IMR-90 (cell line): Measurements from ENCODE around the gene GNB1L. TPM values are rescaled to one million over a fixed set of nuclear protein-coding genes. Genes with fewer than 3 reads are reported as not detected.

ENCODE experiments used
- ATAC-seq: fragments of 200-7000 bp; cut with Tn5 transposase; 2 replicates; pipeline ENCODE4 v1.9.1; 2020; ENCODE audit warnings: low read depth, mild to moderate bottlenecking, moderate library complexity
- BruUV-seq: library from RNA; stranded (reverse); fragments of 400-500 nt; replicated peaks from 2 replicates; lab custom pipeline; 2021; lab: Mats Ljungman, UMichigan
- CTCF ChIA-PET: fragments of 300-600 bp; formaldehyde crosslinking; extraction: SDS; loops from one replicate; lab custom pipeline; 2021; ENCODE audit warnings: antibody characterized with exemption; lab: Yijun Ruan, JAX
- POLR2A ChIA-PET: fragments of 300-600 bp; sonication (Branson Sonifier 250); formaldehyde crosslinking; loops from one replicate; lab custom pipeline; 2022; ENCODE audit warnings: antibody characterized with exemption; ENCODE audit not compliant: unreplicated experiment; lab: Charles Lee
- DNase-seq: peaks from one replicate; pipeline ENCODE4 v3.0.0; 2013
- H2AFZ ChIP-seq: replicated peaks from 2 replicates; pipeline ENCODE3; 2013; ENCODE audit warnings: low read length, mild to moderate bottlenecking; ENCODE audit not compliant: poor library complexity
- H2AK5ac ChIP-seq: 2 replicates; pipeline ENCODE4 v1.6.1; 2013; ENCODE audit warnings: low read depth, low read length, inconsistent platforms
- H2AK9ac ChIP-seq: replicated peaks from 2 replicates; pipeline ENCODE3; 2013; ENCODE audit warnings: mild to moderate bottlenecking, low read depth, low read length, moderate library complexity; ENCODE audit not compliant: poor library complexity
- H2BK120ac ChIP-seq: 2 replicates; pipeline ENCODE4 v1.6.1; 2013; ENCODE audit warnings: low read depth, low read length, inconsistent platforms
- H2BK15ac ChIP-seq: 3 replicates; pipeline ENCODE4 v1.6.1; 2013; ENCODE audit warnings: low read depth, low read length, inconsistent platforms
- H2BK20ac ChIP-seq: 2 replicates; pipeline ENCODE4 v1.6.1; 2013; ENCODE audit warnings: low read depth, mild to moderate bottlenecking, inconsistent platforms, low read length, moderate library complexity
- H2BK5ac ChIP-seq: 2 replicates; pipeline ENCODE4 v1.6.1; 2013; ENCODE audit warnings: mild to moderate bottlenecking, low read depth, low read length, inconsistent platforms; ENCODE audit not compliant: poor library complexity, severe bottlenecking
- H3K14ac ChIP-seq: replicated peaks from 2 replicates; pipeline ENCODE4 v1.6.1; 2013; ENCODE audit warnings: low read depth, low read length, inconsistent platforms
- H3K18ac ChIP-seq: 2 replicates; pipeline ENCODE4 v1.6.1; 2013; ENCODE audit warnings: low read depth, low read length, control low read depth
- H3K23ac ChIP-seq: 2 replicates; pipeline ENCODE4 v1.6.1; 2013; ENCODE audit warnings: low read depth, low read length, inconsistent platforms
- H3K27ac ChIP-seq: 2 replicates; pipeline ENCODE4 v1.5.1; 2013; ENCODE audit warnings: mild to moderate bottlenecking, control low read depth, low read length; ENCODE audit not compliant: insufficient read depth
- H3K27me3 ChIP-seq: 2 replicates; pipeline ENCODE4 v1.6.1; 2013; ENCODE audit warnings: low read length; ENCODE audit not compliant: control insufficient read depth, insufficient read depth
- H3K36me3 ChIP-seq: 2 replicates; pipeline ENCODE4 v1.6.1; 2013; ENCODE audit warnings: low read length, mixed read lengths; ENCODE audit not compliant: control insufficient read depth, insufficient read depth
- H3K4ac ChIP-seq: 2 replicates; pipeline ENCODE4 v1.6.1; 2013; ENCODE audit warnings: low read depth, low read length, inconsistent platforms
- H3K4me1 ChIP-seq: 2 replicates; pipeline ENCODE4 v1.6.1; 2013; ENCODE audit warnings: low read length, mixed read lengths; ENCODE audit not compliant: control insufficient read depth, insufficient read depth
- H3K4me2 ChIP-seq: 2 replicates; pipeline ENCODE4 v1.6.1; 2013; ENCODE audit warnings: low read depth, mild to moderate bottlenecking, control low read depth, low read length, moderate library complexity
- H3K4me3 ChIP-seq: 2 replicates; pipeline ENCODE4 v1.5.1; 2013; ENCODE audit warnings: low read depth, mild to moderate bottlenecking, control low read depth, low read length, moderate library complexity; ENCODE audit not compliant: insufficient read depth
- H3K56ac ChIP-seq: 2 replicates; pipeline ENCODE4 v1.6.1; 2013; ENCODE audit warnings: low read length, inconsistent platforms; ENCODE audit not compliant: insufficient read depth; ENCODE audit errors: extremely low read depth
- H3K79me1 ChIP-seq, 2 experiments: 2 replicates each; pipeline ENCODE4 v1.6.1; 2013; ENCODE audit warnings: low read length in 2 of 2, inconsistent platforms in 1 of 2, low read depth in 1 of 2
- H3K9ac ChIP-seq: 2 replicates; pipeline ENCODE4 v1.6.1; 2013; ENCODE audit warnings: low read depth, low read length, control low read depth
- H3K9me1 ChIP-seq: 2 replicates; pipeline ENCODE4 v1.6.1; 2013; ENCODE audit warnings: low read length, inconsistent platforms; ENCODE audit not compliant: insufficient read depth
- H3K9me3 ChIP-seq: 2 replicates; pipeline ENCODE4 v1.6.1; 2013; ENCODE audit warnings: low read length; ENCODE audit not compliant: control insufficient read depth, insufficient read depth
- H4K20me1 ChIP-seq: 2 replicates; pipeline ENCODE4 v1.6.1; 2013; ENCODE audit warnings: low read length, inconsistent platforms; ENCODE audit not compliant: insufficient read depth
- H4K5ac ChIP-seq: 2 replicates; pipeline ENCODE4 v1.6.1; 2013; ENCODE audit warnings: mild to moderate bottlenecking, low read depth, low read length, control low read depth
- H4K8ac ChIP-seq, 2 experiments: 2 replicates each; pipeline ENCODE4 v1.6.1; 2013; ENCODE audit warnings: low read depth in 2 of 2, low read length in 2 of 2, control low read depth in 1 of 2, inconsistent platforms in 1 of 2
- H4K91ac ChIP-seq: 2 replicates; pipeline ENCODE4 v1.6.1; 2013; ENCODE audit warnings: low read depth, low read length, inconsistent platforms; ENCODE audit not compliant: insufficient read depth
- BHLHE40 ChIP-seq: fragments of 150-350 bp; IDR thresholded peaks from 2 replicates; pipeline ENCODE4 v1.6.1; 2016; ENCODE audit warnings: mild to moderate bottlenecking, low read depth, low read length
- CEBPB ChIP-seq: IDR thresholded peaks from 2 replicates; pipeline ENCODE4 v1.6.1; 2012; ENCODE audit warnings: low read depth, low read length, improper control_type of control experiment
- ELK1 ChIP-seq: fragments of 150-350 bp; IDR thresholded peaks from 2 replicates; pipeline ENCODE4 v1.6.1; 2016; ENCODE audit warnings: low read depth, mild to moderate bottlenecking, low read length, moderate library complexity, borderline replicate concordance
- FOS ChIP-seq: fragments of 150-350 bp; IDR thresholded peaks from 2 replicates; pipeline ENCODE4 v1.6.1; 2016; ENCODE audit warnings: low read depth, low read length
- MAFK ChIP-seq: IDR thresholded peaks from 2 replicates; pipeline ENCODE4 v1.6.1; 2012; ENCODE audit warnings: low read depth, low read length, improper control_type of control experiment
- MXI1 ChIP-seq: IDR thresholded peaks from 2 replicates; pipeline ENCODE4 v1.6.1; 2012; ENCODE audit warnings: low read depth, mild to moderate bottlenecking, low read length, moderate library complexity, borderline replicate concordance
- POLR2A ChIP-seq: IDR thresholded peaks from 2 replicates; pipeline ENCODE4 v1.6.1; 2012; ENCODE audit warnings: mild to moderate bottlenecking, low read depth, low read length
- RAD21 ChIP-seq: IDR thresholded peaks from 2 replicates; pipeline ENCODE4 v1.6.1; 2012; ENCODE audit warnings: low read length, improper control_type of control experiment
- RCOR1 ChIP-seq: IDR thresholded peaks from 2 replicates; pipeline ENCODE4 v1.6.1; 2012; ENCODE audit warnings: mild to moderate bottlenecking, low read length, improper control_type of control experiment; ENCODE audit not compliant: insufficient replicate concordance
- RFX5 ChIP-seq: IDR thresholded peaks from 2 replicates; pipeline ENCODE4 v1.8.0; 2012; ENCODE audit warnings: low read depth, mild to moderate bottlenecking, low read length, moderate library complexity
- SMC3 ChIP-seq: fragments of 150-350 bp; IDR thresholded peaks from 2 replicates; pipeline ENCODE4 v1.6.1; 2016; ENCODE audit warnings: low read depth, mild to moderate bottlenecking, antibody characterized with exemption, low read length, moderate library complexity
- dilution Hi-C: fragments of 300-500 bp; cut with HindIII; formaldehyde crosslinking; loops from one replicate; pipeline ENCODE4 v1.14.3; 2018; ENCODE audit warnings: low sequenced_read_pairs; ENCODE audit not compliant: unreplicated experiment
- in situ Hi-C: fragments of 300-500 bp; cut with MboI; formaldehyde crosslinking; loops from 3 replicates; pipeline ENCODE4 v1.14.3; 2019; ENCODE audit warnings: low sequenced_read_pairs, inconsistent platforms, mixed read lengths
- intact Hi-C: fragments of 100-400 bp; cut with micrococcal nuclease; formaldehyde crosslinking; loops from 2 replicates; pipeline ENCODE4 v1.10.0; 2022
- polyA plus RNA-seq, 3 experiments: library from polyadenylated mRNA; depleted of rRNA; stranded (reverse); fragments of >200 nt; gene quantifications; 2 replicates each; pipeline ENCODE4 v1.2.3, GENCODE V29; 2012; ENCODE audit warnings: low replicate concordance in 1 of 3
- total RNA-seq: library from RNA; depleted of rRNA; stranded (reverse); fragments of >200 nt; gene quantifications from 2 replicates; pipeline ENCODE4 v1.2.3, GENCODE V29; 2012
- TF ChIP-seq, protein P1 (sequence below): conservative IDR thresholded peaks from 2 replicates; pipeline ENCODE4 v1.5.1; 2012; ENCODE audit warnings: mild to moderate bottlenecking, low read depth, low read length, improper control_type of control experiment
- TF ChIP-seq, protein P2 (sequence below): fragments of 150-350 bp; IDR thresholded peaks from 2 replicates; pipeline ENCODE4 v1.6.1; 2017; ENCODE audit warnings: mild to moderate bottlenecking, antibody characterized with exemption, low read length, low read depth

The GNB1L gene
- total and polyA plus RNA-seq, 2 of the 4 experiments (the other 2 are of a cell fraction): 2.5 to 4.4 TPM

DNA sequence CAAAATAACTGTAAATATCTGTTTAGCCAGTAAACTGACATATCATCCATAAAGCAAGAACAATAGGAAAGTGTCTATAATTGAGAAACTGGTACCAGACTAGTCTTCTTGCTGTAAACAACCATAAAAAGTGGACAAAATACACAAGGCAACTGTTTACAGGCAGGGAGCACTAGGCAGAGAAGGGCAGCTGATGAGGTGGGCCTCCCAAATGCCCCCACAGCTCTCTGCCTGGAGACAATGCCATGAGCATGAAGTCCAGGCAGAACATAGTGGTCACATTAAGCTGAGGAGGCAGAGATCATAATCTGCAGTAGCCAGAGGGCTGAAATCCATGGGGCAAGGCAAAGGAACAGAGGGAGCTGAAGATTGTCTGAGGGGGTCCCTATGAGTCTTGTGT lies 63.4 kb downstream of the GNB1L start:
- DNase-seq (no peak), ATAC-seq (no peak)
- TF ChIP-seq MXI1 (no peak), RAD21 (no peak), POLR2A (no peak), BHLHE40 (no peak), FOS (no peak), MAFK (no peak), RFX5 (no peak), RCOR1 (no peak), ELK1 (no peak), CEBPB (no peak), SMC3 (no peak)
- TF ChIP-seq, protein P1, sequence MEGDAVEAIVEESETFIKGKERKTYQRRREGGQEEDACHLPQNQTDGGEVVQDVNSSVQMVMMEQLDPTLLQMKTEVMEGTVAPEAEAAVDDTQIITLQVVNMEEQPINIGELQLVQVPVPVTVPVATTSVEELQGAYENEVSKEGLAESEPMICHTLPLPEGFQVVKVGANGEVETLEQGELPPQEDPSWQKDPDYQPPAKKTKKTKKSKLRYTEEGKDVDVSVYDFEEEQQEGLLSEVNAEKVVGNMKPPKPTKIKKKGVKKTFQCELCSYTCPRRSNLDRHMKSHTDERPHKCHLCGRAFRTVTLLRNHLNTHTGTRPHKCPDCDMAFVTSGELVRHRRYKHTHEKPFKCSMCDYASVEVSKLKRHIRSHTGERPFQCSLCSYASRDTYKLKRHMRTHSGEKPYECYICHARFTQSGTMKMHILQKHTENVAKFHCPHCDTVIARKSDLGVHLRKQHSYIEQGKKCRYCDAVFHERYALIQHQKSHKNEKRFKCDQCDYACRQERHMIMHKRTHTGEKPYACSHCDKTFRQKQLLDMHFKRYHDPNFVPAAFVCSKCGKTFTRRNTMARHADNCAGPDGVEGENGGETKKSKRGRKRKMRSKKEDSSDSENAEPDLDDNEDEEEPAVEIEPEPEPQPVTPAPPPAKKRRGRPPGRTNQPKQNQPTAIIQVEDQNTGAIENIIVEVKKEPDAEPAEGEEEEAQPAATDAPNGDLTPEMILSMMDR: no peak
- TF ChIP-seq, protein P2, sequence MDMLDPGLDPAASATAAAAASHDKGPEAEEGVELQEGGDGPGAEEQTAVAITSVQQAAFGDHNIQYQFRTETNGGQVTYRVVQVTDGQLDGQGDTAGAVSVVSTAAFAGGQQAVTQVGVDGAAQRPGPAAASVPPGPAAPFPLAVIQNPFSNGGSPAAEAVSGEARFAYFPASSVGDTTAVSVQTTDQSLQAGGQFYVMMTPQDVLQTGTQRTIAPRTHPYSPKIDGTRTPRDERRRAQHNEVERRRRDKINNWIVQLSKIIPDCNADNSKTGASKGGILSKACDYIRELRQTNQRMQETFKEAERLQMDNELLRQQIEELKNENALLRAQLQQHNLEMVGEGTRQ: no peak
- H3K14ac ChIP-seq: no peak overlapping the region
- H4K91ac ChIP-seq: no peak overlapping the region
- ChIA-PET POLR2A (no interaction called here), CTCF (no interaction called here)
- no peak overlapping the region for H3K4ac ChIP-seq
- peaks cover 8% of the 10 kb centered on the region for H3K9me3 ChIP-seq
- no peak overlapping the region for H3K18ac ChIP-seq
- H3K23ac ChIP-seq: no peak overlapping the region
- no peaks in the 10 kb centered on the region for H3K79me1 ChIP-seq
- H2AK9ac ChIP-seq: no peak overlapping the region
- H3K4me2 ChIP-seq: no peak overlapping the region
- no peak overlapping the region for H2AK5ac ChIP-seq
- no peak overlapping the region for H4K5ac ChIP-seq
- no peaks in the 10 kb centered on the region for H3K9me1 ChIP-seq
- H4K8ac ChIP-seq: no peak overlapping the region
- in situ Hi-C loops: no loop called here
- H3K4me3 ChIP-seq: no peak overlapping the region
- no peak overlapping the region for H3K56ac ChIP-seq
- no peaks in the 10 kb centered on the region for H3K27me3 ChIP-seq
- H2BK5ac ChIP-seq: no peak overlapping the region
- no peak overlapping the region for H2AFZ ChIP-seq
- H3K4me1 ChIP-seq: peaks cover 2% of the 10 kb centered on the region; the same call in 1 of the 2 replicates
- dilution Hi-C loops: no loop called here
- H4K20me1 ChIP-seq: no peaks in the 10 kb centered on the region
- no peak overlapping the region for H2BK120ac ChIP-seq
- H3K9ac ChIP-seq: no peak overlapping the region
- H3K27ac ChIP-seq: no peak overlapping the region
- H2BK20ac ChIP-seq: no peak overlapping the region
- no TSS peak for BruUV-seq
- intact Hi-C loops: no loop called here
- no peak overlapping the region for H2BK15ac ChIP-seq
- peaks cover 3% of the 10 kb centered on the region for H3K36me3 ChIP-seq
